ENCODE measurements around the gene FPR2. TPM values are rescaled to one million over a fixed set of nuclear protein-coding genes. Genes with fewer than 3 reads are reported as not detected.
"Not testable (repeated sequence)": the region's sequence is repeated elsewhere in the genome, so short reads cannot be mapped to it uniquely, and the experiment has no call there.

FPR2 gene
- total and polyA plus RNA-seq, 2 donors (not counting 3 experiments of a cell fraction or from before 2014, with no cell fraction given), result not detected

DNA sequence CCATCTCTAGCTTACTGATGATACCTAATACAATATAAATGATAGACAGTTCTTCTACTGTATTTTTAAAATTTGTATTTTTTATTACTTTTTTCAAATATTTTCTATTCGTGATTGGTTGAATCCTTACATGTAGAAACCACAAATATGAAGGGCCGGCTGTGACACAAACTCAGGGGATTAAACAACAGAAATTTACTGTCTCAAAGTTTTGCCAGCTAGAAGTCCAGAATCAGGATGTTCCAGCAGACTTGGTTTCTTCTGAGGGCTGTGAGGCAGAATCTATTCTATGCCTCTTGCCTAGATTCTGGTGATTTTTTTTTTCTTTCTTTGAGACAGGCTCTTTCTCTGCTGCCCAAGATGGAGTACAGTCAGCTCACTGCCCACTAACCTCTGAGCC, 23.1 kb upstream of the FPR2 start:
- H3K9me1 ChIP-seq (replicated peaks; ENCODE audit: control insufficient read depth, extremely low read depth, insufficient read depth, low read length), result no peaks in the 10 kb centered on the region
- FAIRE-seq (no peak), DNase-seq (ENCODE audit: low read depth, low spot score) (no peak)
- no peaks in the 10 kb centered on the region for H3K36me3 ChIP-seq (ENCODE audit: control insufficient read depth in 2 of 2, extremely low read depth in 1 of 2, insufficient read depth in 2 of 2, low read length in 2 of 2)
- TF ChIP-seq GATA2 (IDR thresholded peaks at IDR 0.05; ENCODE audit: insufficient read depth, insufficient read length, low read depth, low read length), result no peak
- TF ChIP-seq JUN (IDR thresholded peaks at IDR 0.05; ENCODE audit: borderline replicate concordance, insufficient read depth, insufficient read length, low read depth), result no peak
- no peak for TF ChIP-seq POLR2A (IDR thresholded peaks at IDR 0.05; ENCODE audit: low read depth, low read length)
- TF ChIP-seq, protein P1, sequence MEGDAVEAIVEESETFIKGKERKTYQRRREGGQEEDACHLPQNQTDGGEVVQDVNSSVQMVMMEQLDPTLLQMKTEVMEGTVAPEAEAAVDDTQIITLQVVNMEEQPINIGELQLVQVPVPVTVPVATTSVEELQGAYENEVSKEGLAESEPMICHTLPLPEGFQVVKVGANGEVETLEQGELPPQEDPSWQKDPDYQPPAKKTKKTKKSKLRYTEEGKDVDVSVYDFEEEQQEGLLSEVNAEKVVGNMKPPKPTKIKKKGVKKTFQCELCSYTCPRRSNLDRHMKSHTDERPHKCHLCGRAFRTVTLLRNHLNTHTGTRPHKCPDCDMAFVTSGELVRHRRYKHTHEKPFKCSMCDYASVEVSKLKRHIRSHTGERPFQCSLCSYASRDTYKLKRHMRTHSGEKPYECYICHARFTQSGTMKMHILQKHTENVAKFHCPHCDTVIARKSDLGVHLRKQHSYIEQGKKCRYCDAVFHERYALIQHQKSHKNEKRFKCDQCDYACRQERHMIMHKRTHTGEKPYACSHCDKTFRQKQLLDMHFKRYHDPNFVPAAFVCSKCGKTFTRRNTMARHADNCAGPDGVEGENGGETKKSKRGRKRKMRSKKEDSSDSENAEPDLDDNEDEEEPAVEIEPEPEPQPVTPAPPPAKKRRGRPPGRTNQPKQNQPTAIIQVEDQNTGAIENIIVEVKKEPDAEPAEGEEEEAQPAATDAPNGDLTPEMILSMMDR (IDR thresholded peaks at IDR 0.05; ENCODE audit: extremely low read depth in 1 of 2, insufficient read depth in 1 of 2, low read depth in 1 of 2, low read length in 2 of 2), result no peak
- no peak for TF ChIP-seq MYC (IDR thresholded peaks at IDR 0.05; ENCODE audit: low read depth, low read length)
- TF ChIP-seq, protein P2, sequence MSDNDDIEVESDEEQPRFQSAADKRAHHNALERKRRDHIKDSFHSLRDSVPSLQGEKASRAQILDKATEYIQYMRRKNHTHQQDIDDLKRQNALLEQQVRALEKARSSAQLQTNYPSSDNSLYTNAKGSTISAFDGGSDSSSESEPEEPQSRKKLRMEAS (IDR thresholded peaks at IDR 0.05; ENCODE audit: insufficient read depth, insufficient read length), result no peak
- no peak for TF ChIP-seq EZH2 (IDR thresholded peaks at IDR 0.05; ENCODE audit: borderline replicate concordance, low read depth, low read length, severe bottlenecking)
- no peak for TF ChIP-seq FOS (IDR thresholded peaks at IDR 0.05; ENCODE audit: borderline replicate concordance, insufficient read depth, low read length)
- TF ChIP-seq POLR2AphosphoS5 (IDR thresholded peaks at IDR 0.05; ENCODE audit: insufficient read depth, low read depth, low read length), result no peak
- H2AFZ ChIP-seq (ENCODE audit: low read depth, low read length), result no peak overlapping the region
- intact Hi-C loops (cut with micrococcal nuclease) (no loop called here), dilution Hi-C loops (cut with MboI; ENCODE audit: extremely low pct_ligation_motif_present, low sequenced_read_pairs) (no loop called here)
- H3K9ac ChIP-seq (replicated peaks; ENCODE audit: extremely low read depth, insufficient read depth, low read length), result no peak overlapping the region
- BruUV-seq (replicated peaks), result no TSS peak
- POLR2A ChIA-PET, result no interaction called here
- no peak overlapping the region for H3K27ac ChIP-seq (ENCODE audit: insufficient read depth, low read depth, low read length)
- no peak overlapping the region for H3K4me2 ChIP-seq (ENCODE audit: insufficient read depth, low read length)
- H3K4me1 ChIP-seq (ENCODE audit: control insufficient read depth, extremely low read depth, insufficient read depth, low read length), result no peaks in the 10 kb centered on the region
- H4K20me1 ChIP-seq (replicated peaks; ENCODE audit: control insufficient read depth, extremely low read depth, insufficient read depth, low read length), result no peaks in the 10 kb centered on the region
- CTCF ChIA-PET, result no interaction called here
- no peaks in the 10 kb centered on the region for H3K27me3 ChIP-seq (ENCODE audit: control insufficient read depth in 2 of 2, insufficient read depth in 2 of 2, low read length in 2 of 2)
- H3K9me3 ChIP-seq (replicated peaks; ENCODE audit: control insufficient read depth, insufficient read depth, low read length), result no peaks in the 10 kb centered on the region
- H3K79me2 ChIP-seq (ENCODE audit: control insufficient read depth, insufficient read depth, low read length), result no peaks in the 10 kb centered on the region
- no peak overlapping the region for H3K4me3 ChIP-seq (replicated peaks in 1 of 3; ENCODE audit: insufficient read depth in 1 of 3, low read depth in 1 of 3, low read length in 3 of 3)

DNA sequence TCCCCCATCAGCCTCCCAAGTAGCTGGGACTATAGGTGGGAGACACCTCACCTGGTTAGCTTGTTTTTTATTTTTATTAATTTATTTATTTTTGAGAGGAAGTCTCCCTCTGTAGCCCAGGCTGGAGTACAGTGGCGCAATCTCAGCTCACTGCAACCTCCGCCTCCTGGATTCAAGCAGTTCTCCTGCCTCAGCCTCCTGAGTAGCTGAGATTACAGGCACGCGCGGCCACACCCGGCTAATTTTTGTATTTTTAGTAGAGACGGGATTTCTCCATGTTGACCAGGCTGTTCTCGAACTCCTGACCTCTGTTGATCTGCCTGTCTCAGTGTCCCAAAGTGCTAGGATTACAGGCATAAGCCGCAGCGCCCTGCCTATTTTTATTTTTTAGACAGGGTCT, 22.5 kb upstream of the FPR2 start:
- DNase-seq (ENCODE audit: low read depth, low spot score); dilution Hi-C loops (cut with MboI; ENCODE audit: extremely low pct_ligation_motif_present, low sequenced_read_pairs); BruUV-seq (replicated peaks); H4K20me1 ChIP-seq (replicated peaks; ENCODE audit: control insufficient read depth, extremely low read depth, insufficient read depth, low read length); intact Hi-C loops (cut with micrococcal nuclease); H3K27ac ChIP-seq (ENCODE audit: insufficient read depth, low read depth, low read length); FAIRE-seq; H2AFZ ChIP-seq (ENCODE audit: low read depth, low read length); H3K27me3 ChIP-seq (ENCODE audit: control insufficient read depth in 2 of 2, insufficient read depth in 2 of 2, low read length in 2 of 2); H3K4me1 ChIP-seq (ENCODE audit: control insufficient read depth, extremely low read depth, insufficient read depth, low read length); H3K9me1 ChIP-seq (replicated peaks; ENCODE audit: control insufficient read depth, extremely low read depth, insufficient read depth, low read length); H3K9ac ChIP-seq (replicated peaks; ENCODE audit: extremely low read depth, insufficient read depth, low read length); H3K36me3 ChIP-seq (ENCODE audit: control insufficient read depth in 2 of 2, extremely low read depth in 1 of 2, insufficient read depth in 2 of 2, low read length in 2 of 2); H3K4me3 ChIP-seq (replicated peaks in 1 of 3; ENCODE audit: insufficient read depth in 1 of 3, low read depth in 1 of 3, low read length in 3 of 3); POLR2A ChIA-PET; H3K79me2 ChIP-seq (ENCODE audit: control insufficient read depth, insufficient read depth, low read length); H3K9me3 ChIP-seq (replicated peaks; ENCODE audit: control insufficient read depth, insufficient read depth, low read length); CTCF ChIA-PET; H3K4me2 ChIP-seq (ENCODE audit: insufficient read depth, low read length): not testable (repeated sequence)

Measured in endothelial cell of umbilical vein (primary cell).